CD4-positive, alpha-beta T cell (primary cell): ENCODE measurements around the gene PIP5K1C. TPM values are rescaled to one million over a fixed set of nuclear protein-coding genes. Genes with fewer than 3 reads are reported as not detected.

ENCODE experiments used
- ATAC-seq: fragments of 200-7000 bp; cut with Tn5 transposase; one replicate; pipeline ENCODE4 v1.10.0; 2022; ENCODE audit warnings: mild to moderate bottlenecking; ENCODE audit not compliant: poor library complexity
- CTCF ChIA-PET: fragments of 350-600 bp; sonication (Branson Sonifier 250); formaldehyde crosslinking; loops from one replicate; lab custom pipeline; 2021; ENCODE audit warnings: antibody characterized with exemption, inconsistent platforms; lab: Charles Lee
- POLR2A ChIA-PET: fragments of 350-600 bp; sonication (Branson Sonifier 250); formaldehyde crosslinking; loops from one replicate; lab custom pipeline; 2021; ENCODE audit warnings: antibody characterized with exemption, inconsistent platforms; lab: Charles Lee
- DNase-seq, 14 experiments: peaks; one replicate each; pipeline ENCODE4 v3.0.0-alpha.2; 2013 to 2020; ENCODE audit warnings: mixed read lengths in 2 of 14
- H3K27ac ChIP-seq, 2 donors: one replicate each; pipeline versions ENCODE4 v1.5.1 to v1.7.0; 2013; ENCODE audit warnings: low read length in 2 of 2, low read depth in 1 of 2, mild to moderate bottlenecking in 1 of 2
- H3K27me3 ChIP-seq, 2 experiments: 1 replicate in 1 of 2; 2 replicates in 1 of 2; pipeline versions ENCODE4 v1.6.1 to v1.7.0; 2013; ENCODE audit warnings: low read length in 2 of 2, control low read depth in 1 of 2, mild to moderate bottlenecking in 1 of 2, moderate library complexity in 1 of 2; ENCODE audit not compliant: insufficient read depth in 2 of 2, control insufficient read depth in 1 of 2
- H3K36me3 ChIP-seq: one replicate; pipeline ENCODE4 v1.6.1; 2013; ENCODE audit warnings: low read length, control low read depth; ENCODE audit not compliant: insufficient read depth
- H3K4me1 ChIP-seq: one replicate; pipeline ENCODE4 v1.6.1; 2013; ENCODE audit warnings: low read length, control low read depth; ENCODE audit not compliant: insufficient read depth
- H3K4me3 ChIP-seq: one replicate; pipeline ENCODE4 v1.5.1; 2013; ENCODE audit warnings: mild to moderate bottlenecking, low read length, moderate library complexity
- H3K9me3 ChIP-seq, 2 experiments: 1 replicate in 1 of 2; 2 replicates in 1 of 2; pipeline versions ENCODE4 v1.6.1 to v1.7.0; 2013; ENCODE audit warnings: low read length in 2 of 2, mild to moderate bottlenecking in 2 of 2, control low read depth in 1 of 2, moderate library complexity in 1 of 2; ENCODE audit not compliant: control insufficient read depth in 1 of 2, insufficient read depth in 1 of 2
- H3K27ac Mint-ChIP-seq: one replicate; pipeline ENCODE4 v1.8.0; 2020; ENCODE audit warnings: mixed read lengths
- H3K27me3 Mint-ChIP-seq: one replicate; pipeline ENCODE4 v1.8.0; 2021; ENCODE audit warnings: mixed read lengths
- H3K36me3 Mint-ChIP-seq: one replicate; pipeline ENCODE4 v1.8.0; 2021; ENCODE audit warnings: low read depth, mixed read lengths
- H3K4me1 Mint-ChIP-seq: one replicate; pipeline ENCODE4 v1.8.0; 2021; ENCODE audit warnings: low read depth, mixed read lengths
- H3K4me3 Mint-ChIP-seq: one replicate; pipeline ENCODE4 v1.8.0; 2020; ENCODE audit warnings: mild to moderate bottlenecking, mixed read lengths
- H3K9me3 Mint-ChIP-seq: one replicate; pipeline ENCODE4 v1.8.0; 2020; ENCODE audit warnings: mixed read lengths
- intact Hi-C, 2 experiments: fragments of 100-400 bp; cut with DNase I in 1 of 2; cut with micrococcal nuclease in 1 of 2; formaldehyde crosslinking; loops; one replicate each; pipeline versions ENCODE4 v1.15.1 to v1.9.0; 2023 to 2025; cut with DNase I, micrococcal nuclease
- total RNA-seq, 174 experiments: library from RNA in 2 of 174; stranded (reverse) in 2 of 174; gene quantifications; one replicate each; pipeline ENCODE4 v1.2.3 and lab custom pipeline; 2021 to 2026
- TF ChIP-seq, protein P1 (sequence below): fragments of 200-600 bp; IDR thresholded peaks from one replicate; pipeline ENCODE4 v1.8.0; 2022; ENCODE audit warnings: antibody characterized with exemption, mild to moderate bottlenecking

The PIP5K1C gene
- total RNA-seq, 2 experiments from 2014 or later, result 14.7 to 15.5 TPM

DNA sequence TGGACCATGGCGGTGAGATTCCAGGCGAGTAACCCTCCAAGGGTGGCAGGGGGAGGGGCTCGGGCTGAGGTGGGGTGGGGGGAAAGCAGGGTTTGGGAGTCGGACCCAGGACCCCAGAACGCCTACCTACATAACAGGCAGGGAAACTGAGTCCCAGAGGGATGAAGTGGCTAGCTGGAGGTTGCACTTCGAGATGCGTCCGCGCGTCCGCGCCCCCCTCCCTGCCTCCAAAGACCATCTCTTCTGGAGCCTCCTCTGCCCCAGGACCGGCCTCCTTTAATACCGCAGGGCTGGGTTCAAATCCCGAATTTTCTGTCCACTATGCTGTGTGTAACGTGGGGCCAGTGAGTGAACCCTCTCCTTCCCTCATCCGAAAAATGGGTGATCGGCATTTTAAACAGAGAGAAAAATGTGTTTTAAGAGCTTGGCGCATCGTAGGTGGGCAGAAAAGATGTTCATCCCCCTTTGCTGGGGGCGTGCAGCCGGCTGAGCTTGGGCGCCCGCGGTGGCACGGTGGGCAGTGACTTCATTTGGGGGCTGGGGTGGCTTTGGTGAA is 21.7 kb upstream of the PIP5K1C start:
- no peak for DNase-seq
- H3K4me3 ChIP-seq, result peak overlapping the region; percentile 62
- no peak overlapping the region for H3K27ac Mint-ChIP-seq

GRCh38 chr19:3721131-3721886 is 21.0 kb upstream of the PIP5K1C start:
- intact Hi-C loops, result loop anchor here in 1 of 2 experiments (1.0 kb wide), 1 partner anchor 101 kb away; no protein-coding TSS in a partner anchor
- ChIA-PET POLR2A (interaction anchor here (0.7 to 3.2 kb wide), 7 partner anchors 18 to 101 kb away, joined by 3 to 28 read pairs (median 4); partner anchors contain the start of genes APBA3 and MRPL54), CTCF (interaction anchor here (0.6 to 1.3 kb wide), 3 partner anchors 13 to 292 kb away, joined by 3 read pairs; partner anchors contain the start of gene MRPL54)
- no peaks in the 10 kb centered on the region for H3K36me3 Mint-ChIP-seq
- peaks cover 33% of the 10 kb centered on the region for H3K4me1 ChIP-seq
- ATAC-seq (peak; percentile 96), DNase-seq (peak; percentile 82 to 94 (median 88))
- peak overlapping the region; percentile 62 for H3K4me3 ChIP-seq
- peaks cover 0 to 5% of the 10 kb centered on the region in 2 experiments for H3K9me3 ChIP-seq
- H3K9me3 Mint-ChIP-seq, result no peaks in the 10 kb centered on the region
- H3K27me3 ChIP-seq, result peaks cover 14 to 15% of the 10 kb centered on the region in 2 experiments
- TF ChIP-seq, protein P1, sequence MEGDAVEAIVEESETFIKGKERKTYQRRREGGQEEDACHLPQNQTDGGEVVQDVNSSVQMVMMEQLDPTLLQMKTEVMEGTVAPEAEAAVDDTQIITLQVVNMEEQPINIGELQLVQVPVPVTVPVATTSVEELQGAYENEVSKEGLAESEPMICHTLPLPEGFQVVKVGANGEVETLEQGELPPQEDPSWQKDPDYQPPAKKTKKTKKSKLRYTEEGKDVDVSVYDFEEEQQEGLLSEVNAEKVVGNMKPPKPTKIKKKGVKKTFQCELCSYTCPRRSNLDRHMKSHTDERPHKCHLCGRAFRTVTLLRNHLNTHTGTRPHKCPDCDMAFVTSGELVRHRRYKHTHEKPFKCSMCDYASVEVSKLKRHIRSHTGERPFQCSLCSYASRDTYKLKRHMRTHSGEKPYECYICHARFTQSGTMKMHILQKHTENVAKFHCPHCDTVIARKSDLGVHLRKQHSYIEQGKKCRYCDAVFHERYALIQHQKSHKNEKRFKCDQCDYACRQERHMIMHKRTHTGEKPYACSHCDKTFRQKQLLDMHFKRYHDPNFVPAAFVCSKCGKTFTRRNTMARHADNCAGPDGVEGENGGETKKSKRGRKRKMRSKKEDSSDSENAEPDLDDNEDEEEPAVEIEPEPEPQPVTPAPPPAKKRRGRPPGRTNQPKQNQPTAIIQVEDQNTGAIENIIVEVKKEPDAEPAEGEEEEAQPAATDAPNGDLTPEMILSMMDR, result no peak
- H3K36me3 ChIP-seq, result no peaks in the 10 kb centered on the region
- H3K4me1 Mint-ChIP-seq, result peaks cover 4% of the 10 kb centered on the region
- H3K27me3 Mint-ChIP-seq, result peaks cover 8% of the 10 kb centered on the region
- no peak overlapping the region for H3K27ac Mint-ChIP-seq
- peak overlapping the region; percentile 82 for H3K4me3 Mint-ChIP-seq
- no peak overlapping the region for H3K27ac ChIP-seq

More for the DNA sequence above, 21.7 kb upstream of the PIP5K1C start:
- H3K27me3 ChIP-seq, result peaks cover 14 to 15% of the 10 kb centered on the region in 2 experiments
- ATAC-seq, result no peak
- no peaks in the 10 kb centered on the region for H3K36me3 ChIP-seq
- H3K9me3 ChIP-seq, result peaks cover 0 to 5% of the 10 kb centered on the region in 2 experiments
- H3K4me1 ChIP-seq, result peaks cover 33% of the 10 kb centered on the region
- Mint-ChIP-seq H3K4me1 (peaks cover 4% of the 10 kb centered on the region), H3K27me3 (peaks cover 8% of the 10 kb centered on the region), H3K36me3 (no peaks in the 10 kb centered on the region), H3K4me3 (peak overlapping the region; percentile 82), H3K9me3 (no peaks in the 10 kb centered on the region)
- TF ChIP-seq, protein P1, result no peak
- no peak overlapping the region for H3K27ac ChIP-seq
- POLR2A ChIA-PET, result interaction anchor here (0.7 to 3.2 kb wide), 8 partner anchors 17 to 101 kb away, joined by 3 to 28 read pairs (median 4); partner anchors contain the start of genes APBA3 and MRPL54
- intact Hi-C loops, result loop anchor here (1.0 to 2.0 kb wide), 2 partner anchors 39 to 100 kb away; partner anchors contain the start of gene APBA3 (in 1 of the 2)
- CTCF ChIA-PET, result interaction anchor here (0.6 to 1.3 kb wide), 2 partner anchors 13 to 41 kb away, joined by 3 read pairs; partner anchors contain the start of gene MRPL54

DNA sequence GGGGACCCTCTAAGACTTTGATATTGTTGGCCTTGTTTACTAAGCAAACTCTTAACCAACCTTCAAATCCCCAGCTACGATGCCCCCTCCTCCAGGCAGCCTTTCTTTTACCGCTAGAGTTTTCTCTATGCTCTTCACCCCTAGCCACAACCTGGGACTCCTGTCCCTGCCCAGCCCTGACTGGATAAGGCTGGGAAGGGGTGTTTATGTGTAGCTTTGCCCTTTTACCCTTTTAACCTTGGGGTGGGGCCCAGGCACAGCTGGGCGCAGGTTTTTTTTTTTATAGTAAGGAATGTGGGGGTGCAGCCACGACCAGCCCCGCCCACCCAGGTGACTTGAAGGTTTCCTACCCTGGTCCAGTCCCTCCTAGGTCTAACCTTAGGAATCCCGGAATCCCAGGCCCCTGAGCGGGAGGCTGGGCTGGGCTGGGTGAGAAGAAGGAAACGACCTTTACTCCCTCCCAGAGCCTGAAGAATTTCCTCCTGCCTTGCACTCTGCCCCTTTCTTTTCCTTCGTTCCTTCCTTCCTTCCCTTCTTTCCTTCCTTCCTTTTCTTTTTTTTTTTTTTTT is 20.2 kb upstream of the PIP5K1C start:
- ChIA-PET CTCF (interaction anchor here (0.7 to 1.2 kb wide), 2 partner anchors 59 to 291 kb away, joined by 3 read pairs; no protein-coding TSS in a partner anchor), POLR2A (interaction anchor here (3.2 kb wide), 1 partner anchor 42 kb away, joined by 28 read pairs; the partner anchor contains the start of genes APBA3 and MRPL54)
- no peaks in the 10 kb centered on the region for H3K9me3 Mint-ChIP-seq
- no peak overlapping the region for H3K27ac ChIP-seq
- intact Hi-C loops, result no loop called here
- peaks cover 14 to 15% of the 10 kb centered on the region in 2 experiments for H3K27me3 ChIP-seq
- no peak for ATAC-seq
- peaks cover 4% of the 10 kb centered on the region for H3K4me1 Mint-ChIP-seq
- H3K27me3 Mint-ChIP-seq, result peaks cover 8% of the 10 kb centered on the region
- peaks cover 33% of the 10 kb centered on the region for H3K4me1 ChIP-seq
- H3K36me3 ChIP-seq, result no peaks in the 10 kb centered on the region
- H3K36me3 Mint-ChIP-seq, result no peaks in the 10 kb centered on the region
- H3K4me3 Mint-ChIP-seq, result no peak overlapping the region
- TF ChIP-seq, protein P1, result no peak
- no peak overlapping the region for H3K27ac Mint-ChIP-seq
- no peak for DNase-seq
- peaks cover 0 to 5% of the 10 kb centered on the region in 2 experiments for H3K9me3 ChIP-seq
- H3K4me3 ChIP-seq, result no peak overlapping the region
